Tibial artery (tissue), 4 donors: ENCODE data around the gene BEGAIN.

ENCODE experiments used
- DNase-seq, 2 donors: peaks; one replicate each; pipeline ENCODE4 v3.0.0-alpha.2; 2019
- H3K27ac ChIP-seq, 2 donors: fragments of 200-600 bp; sonication (generic) in 1 of 2; 1 replicate in 1 of 2; 2 replicates in 1 of 2; pipeline ENCODE4 v1.5.1; 2018 to 2019; ENCODE audit warnings: mild to moderate bottlenecking in 1 of 2
- H3K27me3 ChIP-seq, 2 donors: fragments of 200-600 bp; sonication (generic) in 1 of 2; one replicate each; pipeline versions ENCODE4 v1.5.1 to v1.6.0; 2016 to 2019
- H3K36me3 ChIP-seq, 3 donors: fragments of 200-600 bp; sonication (generic) in 2 of 3; one replicate each; pipeline ENCODE4 v1.5.1; 2016 to 2019; ENCODE audit warnings: mild to moderate bottlenecking in 2 of 3
- H3K4me1 ChIP-seq, 4 donors: fragments of 200-600 bp; sonication (generic) in 2 of 4; 1 replicate in 3 of 4; 2 replicates in 1 of 4; pipeline ENCODE4 v1.5.1; 2016 to 2019
- H3K4me3 ChIP-seq, 2 donors: fragments of 200-600 bp; sonication (generic) in 1 of 2; 1 replicate in 1 of 2; 2 replicates in 1 of 2; pipeline ENCODE4 v1.5.1; 2018 to 2019; ENCODE audit warnings: mild to moderate bottlenecking in 2 of 2
- H3K9me3 ChIP-seq, 3 donors: fragments of 200-600 bp; sonication (generic) in 1 of 3; one replicate each; pipeline ENCODE4 v1.5.1; 2016 to 2019
- intact Hi-C: fragments of 100-400 bp; cut with DNase I; formaldehyde crosslinking; loops from one replicate; pipeline ENCODE4 v1.15.0; 2023; ENCODE audit warnings: low total_unique reads
- TF ChIP-seq, protein P1 (sequence below), 2 experiments: fragments of 200-600 bp in 1 of 2; fragments of 450-650 bp in 1 of 2; IDR thresholded peaks; one replicate each; pipeline ENCODE4 v1.5.1; 2017 to 2019; ENCODE audit warnings: antibody characterized with exemption in 2 of 2, mild to moderate bottlenecking in 1 of 2, moderate library complexity in 1 of 2

The BEGAIN gene

DNA sequence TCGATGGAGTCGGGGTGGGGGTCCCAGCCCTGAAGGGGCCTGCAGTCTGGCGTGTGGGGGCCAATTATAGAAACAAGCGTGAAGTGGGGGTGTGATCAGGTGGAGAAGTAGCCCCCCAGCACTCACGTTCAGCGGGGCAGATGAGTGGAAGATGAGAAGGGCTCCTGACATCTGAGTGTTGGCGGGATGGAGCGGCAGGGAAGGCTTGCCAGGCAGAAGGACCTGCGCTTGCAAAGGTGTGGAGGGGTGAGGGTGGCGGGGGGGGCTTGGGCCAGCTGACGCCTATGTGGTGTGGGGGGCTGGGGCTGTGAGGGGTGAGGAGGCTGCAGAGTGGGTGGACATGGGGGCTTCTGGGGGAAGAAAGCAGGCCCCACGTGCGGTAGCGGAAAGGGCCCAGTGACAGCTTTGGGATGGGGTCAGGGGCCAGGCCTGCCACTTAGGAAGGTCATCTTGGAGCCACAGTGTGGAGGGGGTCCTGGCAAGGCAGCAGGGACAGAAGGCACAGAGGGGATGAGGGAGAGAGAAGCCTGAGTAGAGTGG lies 22.2 kb upstream of the BEGAIN start:
- Histone ChIP-seq H3K27ac (no peak overlapping the region), H3K4me1 (no peaks in the 10 kb centered on the region), H3K27me3 (peaks cover 0 to 67% of the 10 kb centered on the region in 2 donors), H3K9me3 (no peaks in the 10 kb centered on the region), H3K4me3 (no peak overlapping the region), H3K36me3 (no peaks in the 10 kb centered on the region)
- peak in 1 of 2 donors; percentile 42 for DNase-seq
- intact Hi-C loops = no loop called here
- TF ChIP-seq, protein P1, sequence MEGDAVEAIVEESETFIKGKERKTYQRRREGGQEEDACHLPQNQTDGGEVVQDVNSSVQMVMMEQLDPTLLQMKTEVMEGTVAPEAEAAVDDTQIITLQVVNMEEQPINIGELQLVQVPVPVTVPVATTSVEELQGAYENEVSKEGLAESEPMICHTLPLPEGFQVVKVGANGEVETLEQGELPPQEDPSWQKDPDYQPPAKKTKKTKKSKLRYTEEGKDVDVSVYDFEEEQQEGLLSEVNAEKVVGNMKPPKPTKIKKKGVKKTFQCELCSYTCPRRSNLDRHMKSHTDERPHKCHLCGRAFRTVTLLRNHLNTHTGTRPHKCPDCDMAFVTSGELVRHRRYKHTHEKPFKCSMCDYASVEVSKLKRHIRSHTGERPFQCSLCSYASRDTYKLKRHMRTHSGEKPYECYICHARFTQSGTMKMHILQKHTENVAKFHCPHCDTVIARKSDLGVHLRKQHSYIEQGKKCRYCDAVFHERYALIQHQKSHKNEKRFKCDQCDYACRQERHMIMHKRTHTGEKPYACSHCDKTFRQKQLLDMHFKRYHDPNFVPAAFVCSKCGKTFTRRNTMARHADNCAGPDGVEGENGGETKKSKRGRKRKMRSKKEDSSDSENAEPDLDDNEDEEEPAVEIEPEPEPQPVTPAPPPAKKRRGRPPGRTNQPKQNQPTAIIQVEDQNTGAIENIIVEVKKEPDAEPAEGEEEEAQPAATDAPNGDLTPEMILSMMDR (IDR thresholded peaks at IDR 0.05) = no peak

DNA sequence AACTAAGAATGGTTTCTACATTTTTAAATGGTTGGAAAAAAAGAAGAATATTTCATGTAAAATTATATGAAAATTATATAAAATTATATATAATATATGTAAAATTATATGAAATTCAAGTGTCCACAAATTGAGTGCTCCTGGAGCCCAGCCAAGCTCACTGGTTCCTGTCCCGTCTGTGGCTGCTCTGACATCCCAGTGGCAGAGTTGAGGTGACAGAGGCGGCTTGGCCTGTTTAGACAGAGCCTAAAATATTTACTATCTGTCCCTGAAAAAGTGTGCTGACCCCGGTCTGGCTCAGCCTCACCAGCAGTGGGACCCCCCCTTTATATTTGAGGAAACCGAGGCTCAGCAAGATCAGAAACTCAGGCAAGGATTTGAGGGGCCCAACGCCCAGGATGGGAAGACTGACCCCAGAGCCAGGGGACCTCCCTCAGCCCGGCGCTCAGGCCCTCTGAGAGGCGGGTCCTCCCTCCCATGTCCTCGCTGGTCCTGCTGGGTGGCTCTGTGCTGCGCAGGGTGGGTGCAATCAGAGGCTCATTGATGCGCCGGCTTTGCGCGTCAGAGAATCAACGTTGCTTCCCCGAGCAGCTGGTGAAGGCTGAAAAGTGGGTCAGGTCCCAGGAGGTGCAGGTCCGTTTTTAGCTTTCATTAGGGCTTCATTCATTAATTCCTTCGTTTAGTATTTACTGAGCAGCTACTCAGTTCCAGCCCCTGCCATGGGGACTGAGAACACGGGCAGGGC lies 21.5 kb upstream of the BEGAIN start:
- Histone ChIP-seq H3K4me3 (no peak overlapping the region), H3K27ac (no peak overlapping the region), H3K4me1 (no peaks in the 10 kb centered on the region), H3K9me3 (no peaks in the 10 kb centered on the region), H3K36me3 (no peaks in the 10 kb centered on the region), H3K27me3 (peaks cover 0 to 63% of the 10 kb centered on the region in 2 donors)
- peak in 1 of 2 donors; percentile 56 for DNase-seq
- intact Hi-C loops = no loop called here
- TF ChIP-seq, protein P1 (IDR thresholded peaks at IDR 0.05) = no peak

DNA sequence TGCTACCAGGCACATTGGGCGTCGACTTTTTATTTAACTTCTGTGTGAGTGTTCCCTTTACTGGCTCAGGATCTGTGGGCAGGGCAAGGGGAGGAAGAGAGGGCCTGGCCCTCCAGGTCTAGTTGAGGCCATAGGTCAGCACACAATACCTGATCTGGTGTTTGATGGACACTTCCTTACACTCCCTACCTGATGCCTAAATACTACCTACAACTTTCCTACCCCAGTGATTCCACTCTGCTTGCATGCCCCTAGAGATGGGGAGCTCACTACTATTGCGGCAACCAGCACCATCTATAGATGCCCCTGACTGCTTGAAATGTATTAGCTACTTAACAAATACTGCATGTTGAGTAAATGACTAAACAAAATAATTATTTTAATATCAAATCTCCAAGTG lies 20.8 kb upstream of the BEGAIN start:
- TF ChIP-seq, protein P1 (IDR thresholded peaks at IDR 0.05) = no peak
- Histone ChIP-seq H3K27me3 (peaks cover 0 to 58% of the 10 kb centered on the region in 2 donors), H3K9me3 (no peaks in the 10 kb centered on the region), H3K4me3 (no peak overlapping the region), H3K4me1 (no peaks in the 10 kb centered on the region), H3K36me3 (no peaks in the 10 kb centered on the region), H3K27ac (no peak overlapping the region)
- intact Hi-C loops = no loop called here
- no peak for DNase-seq

DNA sequence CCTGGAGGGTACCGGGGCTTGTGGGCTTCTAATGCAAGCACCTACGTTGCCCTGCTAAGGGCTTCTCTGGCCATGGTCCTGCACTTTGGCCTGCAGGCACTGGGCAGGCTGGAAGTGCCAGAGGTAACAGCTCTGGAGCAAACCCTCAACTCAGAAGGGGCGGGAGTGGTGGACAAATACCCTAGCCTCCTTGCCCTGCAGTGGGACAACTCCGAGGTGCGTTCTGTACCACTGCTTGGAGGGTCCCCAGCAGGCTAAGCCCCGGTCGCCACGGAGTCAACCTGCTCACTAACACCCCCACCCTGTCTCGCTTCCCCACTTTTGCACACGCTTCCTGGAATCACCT lies 20.4 kb upstream of the BEGAIN start:
- H3K4me3 ChIP-seq = no peak overlapping the region
- intact Hi-C loops = no loop called here
- H3K9me3 ChIP-seq = no peaks in the 10 kb centered on the region
- no peaks in the 10 kb centered on the region for H3K4me1 ChIP-seq
- TF ChIP-seq, protein P1 (IDR thresholded peaks at IDR 0.05) = no peak
- DNase-seq = peak in 1 of 2 donors; percentile 45
- no peak overlapping the region for H3K27ac ChIP-seq
- H3K36me3 ChIP-seq = no peaks in the 10 kb centered on the region
- H3K27me3 ChIP-seq = peaks cover 0 to 54% of the 10 kb centered on the region in 2 donors

DNA sequence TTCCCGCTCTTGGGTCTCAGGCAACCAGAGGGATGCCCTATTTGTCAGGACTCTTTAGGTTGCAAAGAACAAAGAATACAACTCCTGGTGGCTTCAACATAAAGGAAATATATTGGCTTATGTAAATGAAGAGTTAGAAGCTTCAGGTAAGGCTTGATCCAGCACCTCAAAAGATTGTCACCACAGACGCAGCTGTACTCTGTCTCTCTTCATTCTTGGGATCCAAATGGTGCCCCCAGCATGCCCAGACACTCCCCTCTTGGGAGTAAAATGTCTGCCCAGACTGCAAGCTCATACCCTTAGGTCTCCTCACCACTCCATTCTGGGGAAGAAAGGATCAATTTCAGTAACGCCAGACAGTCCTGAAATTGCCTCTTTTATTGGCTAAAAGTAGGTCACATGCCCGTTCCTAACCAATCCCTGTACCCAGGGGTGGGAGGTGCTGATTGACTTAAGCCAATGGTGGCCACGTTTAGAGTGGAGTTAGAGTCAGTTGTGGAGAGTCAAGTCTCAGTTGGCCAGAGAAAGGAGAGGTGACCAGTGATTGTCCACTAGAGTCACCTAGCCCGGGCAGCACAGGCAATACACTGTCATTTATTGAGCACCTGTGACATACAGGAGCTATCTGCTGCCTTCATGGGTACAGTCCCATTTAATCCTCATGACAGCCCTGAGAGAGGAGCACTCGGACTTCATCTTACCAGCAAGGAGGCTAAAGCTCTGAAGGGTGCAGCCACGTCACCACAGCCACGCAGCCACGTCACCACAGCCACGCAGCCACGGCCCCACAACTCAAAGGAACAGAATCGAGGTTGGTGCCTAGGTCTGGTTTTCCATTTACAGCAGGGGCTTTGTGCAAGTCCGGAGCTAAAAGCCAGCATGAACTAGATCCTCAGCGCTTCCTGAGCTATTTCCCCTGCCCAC lies 19.7 kb upstream of the BEGAIN start:
- TF ChIP-seq, protein P1 (IDR thresholded peaks at IDR 0.05) = no peak
- no peaks in the 10 kb centered on the region for H3K36me3 ChIP-seq

More for the DNA sequence above, 19.7 kb upstream of the BEGAIN start:
- Histone ChIP-seq H3K4me3 (no peak overlapping the region), H3K9me3 (peaks cover 0 to 2% (median 0%) of the 10 kb centered on the region in 3 donors), H3K4me1 (no peaks in the 10 kb centered on the region), H3K27ac (no peak overlapping the region), H3K27me3 (peaks cover 0 to 54% of the 10 kb centered on the region in 2 donors)
- intact Hi-C loops = no loop called here
- DNase-seq = peak in 1 of 2 donors; percentile 6
